Activated gamma-delta T cell treated with Interleukin-2 at 50 U/mL for 16 hours (primary cell): ENCODE measurements around the gene TNS1.
"Not testable (repeated sequence)": the region's sequence is repeated elsewhere in the genome, so short reads cannot be mapped to it uniquely, and the experiment has no call there.

Experiments
- DNase-seq: peaks from one replicate; pipeline ENCODE4 v3.0.0-alpha.2; 2020

Gene TNS1

DNA sequence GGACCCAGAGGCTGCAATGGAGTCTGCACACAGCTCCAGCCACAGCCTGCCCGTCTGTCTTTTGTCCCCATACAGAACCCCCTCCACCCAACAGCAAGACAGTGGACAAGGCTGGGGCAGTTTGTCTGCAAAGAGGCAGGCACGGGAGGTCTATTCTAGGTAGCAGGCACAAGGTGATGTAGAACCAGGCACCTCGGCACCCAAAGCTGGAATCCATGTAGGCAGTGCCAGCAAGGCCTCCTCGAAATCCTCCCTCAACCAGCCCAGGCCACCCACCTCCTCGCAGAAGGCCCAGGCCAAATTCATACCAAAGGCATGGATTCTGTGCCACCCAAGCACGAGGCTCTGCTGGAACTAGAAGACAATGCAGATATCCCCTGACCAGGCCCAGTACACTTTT is 179.2 kb downstream of the TNS1 start:
- DNase-seq, result no peak

DNA sequence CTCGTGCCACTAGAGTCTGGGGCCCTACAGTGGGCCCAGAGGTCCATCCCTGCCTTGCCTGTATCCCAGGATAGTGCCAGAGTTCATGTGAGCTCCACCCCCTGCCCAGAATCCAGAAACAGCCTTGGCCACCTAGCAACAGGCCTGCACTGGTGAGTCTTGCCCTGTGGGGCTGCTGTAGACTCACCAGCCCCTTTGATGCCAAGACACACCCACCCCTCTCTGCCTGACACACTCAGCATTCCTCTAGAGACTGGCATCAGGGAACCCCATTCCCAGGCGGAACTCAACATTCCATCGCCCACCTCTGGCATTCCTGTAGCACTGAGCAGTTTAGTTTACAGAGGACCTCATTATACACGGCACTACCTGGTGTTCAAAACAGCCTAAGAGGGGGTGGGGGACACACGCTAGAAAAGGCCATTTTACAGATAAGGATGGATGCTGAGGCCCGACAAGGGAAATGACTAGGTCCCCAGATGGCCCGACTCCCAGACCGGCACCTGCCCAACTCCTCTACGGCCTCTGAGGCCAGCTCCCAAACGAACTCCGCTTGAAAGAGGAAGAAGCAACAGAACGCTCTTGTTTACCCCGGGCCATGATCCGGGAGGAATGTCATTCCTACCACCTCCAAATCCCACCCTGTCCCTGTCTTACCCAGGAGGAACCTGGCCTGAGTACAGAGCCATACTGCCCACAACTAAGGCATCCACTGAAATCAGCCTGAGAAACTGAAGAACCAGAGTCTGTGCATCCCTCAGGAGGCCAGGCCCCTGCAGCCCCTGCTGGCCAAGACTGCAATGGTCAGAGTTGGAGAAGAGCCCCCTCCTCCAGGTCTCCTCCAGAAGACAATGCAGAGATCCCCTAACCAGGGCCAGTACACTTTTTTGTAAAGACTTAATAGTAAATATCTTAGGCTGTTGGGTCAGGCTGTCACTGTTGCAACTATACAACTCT is 180.2 kb downstream of the TNS1 start:
- no peak for DNase-seq

DNA sequence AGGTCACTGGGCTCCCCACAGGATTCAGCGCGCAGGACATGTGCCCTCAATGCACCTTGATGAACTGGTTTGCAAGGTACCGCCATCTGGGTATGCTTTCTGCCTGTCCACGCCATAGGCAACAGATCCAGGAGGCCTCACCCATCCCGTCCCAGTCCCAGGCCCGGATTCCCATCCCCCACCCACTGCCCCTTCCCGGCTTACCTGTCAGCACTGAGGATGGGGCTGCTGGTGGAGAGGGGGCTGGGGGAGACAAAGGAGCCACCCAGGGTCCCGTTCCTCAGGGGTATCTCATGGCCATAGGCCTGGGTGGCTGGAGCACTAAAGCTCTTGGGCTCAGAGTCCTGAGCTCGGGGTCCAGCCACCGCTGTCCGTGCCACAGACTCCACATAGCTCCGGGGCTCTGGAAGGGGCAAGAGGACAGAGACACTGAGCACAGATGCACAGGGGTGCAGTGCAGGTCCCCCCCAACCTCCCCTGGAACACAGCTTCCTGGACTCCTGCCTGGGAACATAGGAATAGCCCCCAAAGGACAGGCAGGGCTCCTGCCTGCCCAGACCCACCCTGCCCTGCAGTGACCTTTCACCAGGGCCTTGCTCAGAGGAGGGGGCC is 181.2 kb downstream of the TNS1 start:
- DNase-seq, result no peak

DNA sequence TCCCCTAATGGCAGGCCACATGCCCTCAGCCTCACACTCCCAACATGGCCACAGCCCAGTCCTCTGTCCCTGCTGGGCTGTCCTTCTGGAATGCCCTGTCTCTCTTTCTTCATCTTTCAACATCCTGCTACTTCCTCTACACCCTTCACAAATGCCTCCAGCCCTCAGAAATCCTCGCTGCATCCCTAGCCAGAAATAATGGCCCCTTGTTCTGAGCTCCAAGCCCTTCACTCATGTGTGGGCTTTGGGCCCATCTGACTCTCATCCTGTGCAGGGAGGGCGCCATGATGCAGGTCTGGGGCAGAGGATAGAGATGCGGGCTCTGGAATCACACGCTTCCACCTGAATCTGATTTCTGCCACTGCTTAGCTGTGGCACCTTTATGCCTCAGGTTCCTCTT is 181.9 kb downstream of the TNS1 start:
- DNase-seq, result no peak

DNA sequence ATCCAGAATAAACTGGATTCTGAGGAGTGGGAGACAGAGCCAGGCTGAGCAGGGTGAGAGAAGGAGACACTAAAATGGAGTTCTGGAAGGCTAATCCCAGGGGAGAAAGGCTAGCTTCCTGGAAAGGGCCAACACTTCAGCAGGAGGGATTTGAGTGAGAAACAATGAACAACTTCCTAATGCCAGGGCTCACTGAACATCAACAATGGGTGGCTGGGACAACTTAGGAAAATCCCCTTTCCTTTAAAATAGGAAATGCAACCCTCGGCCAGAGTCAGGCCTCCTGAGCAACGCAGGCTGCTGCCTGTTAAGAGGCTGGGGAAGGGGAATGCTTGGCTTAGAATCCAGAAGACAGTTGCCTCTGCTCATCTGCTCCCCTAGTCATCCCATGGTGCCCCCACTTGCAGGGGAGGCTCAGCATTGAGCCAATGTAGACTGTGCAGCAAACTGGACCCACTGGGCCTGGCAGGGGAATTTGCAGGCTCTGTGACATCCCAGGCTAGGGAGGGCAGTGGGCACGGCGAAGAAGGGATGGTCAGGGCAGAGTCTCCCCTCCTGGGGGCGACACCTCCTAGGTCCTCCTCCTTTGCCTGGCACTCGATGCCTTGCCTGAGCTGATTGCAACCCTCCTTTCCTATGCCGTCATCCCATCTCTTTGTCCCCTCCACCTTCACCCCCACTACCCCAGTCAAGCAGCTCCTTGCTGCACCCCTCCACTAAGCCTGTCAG is 182.5 kb downstream of the TNS1 start:
- no peak for DNase-seq

DNA sequence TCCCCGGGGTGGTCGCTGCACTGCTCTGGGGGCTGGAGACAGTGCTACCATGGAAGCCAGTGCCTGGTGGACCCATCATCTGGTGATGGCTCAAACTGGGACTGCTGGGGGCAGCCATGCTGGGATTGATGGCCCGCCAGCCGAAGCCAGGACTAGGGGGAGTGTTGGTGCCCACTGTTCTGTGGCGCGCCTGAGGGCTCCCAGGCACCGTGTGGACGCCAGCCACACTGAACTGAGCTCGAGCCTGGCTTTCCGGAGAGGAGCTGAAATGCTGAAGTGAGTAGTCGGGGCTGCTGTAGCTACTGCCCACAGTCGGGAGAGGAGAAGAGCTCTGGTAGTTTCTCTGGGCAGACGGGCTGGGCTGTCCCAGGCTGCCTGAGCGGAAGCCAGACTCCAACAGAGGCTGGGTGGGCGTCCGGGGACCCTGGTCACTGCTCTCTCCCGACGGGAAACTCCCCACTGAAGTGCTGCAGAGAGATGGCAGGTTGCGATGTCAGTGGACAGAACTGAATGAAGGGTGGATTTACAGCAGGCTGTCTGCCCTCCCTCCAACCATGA is 184.4 kb downstream of the TNS1 start:
- DNase-seq, result no peak

DNA sequence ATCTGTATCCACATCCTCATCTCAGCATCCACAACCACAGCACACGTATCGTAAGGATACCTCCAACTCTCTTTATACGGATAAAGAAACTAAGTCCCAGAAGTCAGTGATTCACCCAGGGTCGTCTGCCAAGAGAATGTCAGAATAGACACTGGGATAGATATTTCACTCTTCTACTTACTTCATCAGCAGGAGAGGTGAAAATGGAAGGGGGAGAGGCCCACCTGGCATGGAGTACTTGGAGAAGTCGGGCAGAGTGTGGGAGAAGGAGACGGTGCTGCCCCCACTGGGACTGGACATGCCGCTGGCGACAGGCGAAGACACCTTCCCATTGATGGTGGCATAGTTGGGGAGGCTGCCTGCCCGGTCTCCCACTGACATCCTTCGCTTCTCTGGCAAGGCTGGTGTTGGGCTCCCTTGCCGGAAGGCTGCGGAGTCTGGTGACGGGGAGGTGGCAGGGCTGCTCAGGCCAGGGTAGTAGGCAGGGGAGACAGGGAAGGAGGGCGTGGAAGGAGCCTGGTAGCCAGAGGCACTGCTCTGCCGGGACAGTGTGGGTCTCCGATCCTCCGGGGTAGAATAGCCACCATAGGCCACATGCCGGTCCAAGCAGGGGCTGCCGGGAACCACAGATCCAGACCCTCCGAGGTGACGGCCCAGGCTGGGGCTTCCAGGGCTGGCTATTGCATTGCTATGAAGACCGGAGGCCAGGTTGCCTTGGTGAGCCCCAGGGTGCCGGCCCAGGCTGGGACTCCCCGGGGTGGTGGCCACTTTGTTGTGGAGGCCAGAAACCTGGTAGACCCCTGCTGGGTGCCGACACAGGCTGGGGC is 185.1 kb downstream of the TNS1 start:
- DNase-seq, result no peak

DNA sequence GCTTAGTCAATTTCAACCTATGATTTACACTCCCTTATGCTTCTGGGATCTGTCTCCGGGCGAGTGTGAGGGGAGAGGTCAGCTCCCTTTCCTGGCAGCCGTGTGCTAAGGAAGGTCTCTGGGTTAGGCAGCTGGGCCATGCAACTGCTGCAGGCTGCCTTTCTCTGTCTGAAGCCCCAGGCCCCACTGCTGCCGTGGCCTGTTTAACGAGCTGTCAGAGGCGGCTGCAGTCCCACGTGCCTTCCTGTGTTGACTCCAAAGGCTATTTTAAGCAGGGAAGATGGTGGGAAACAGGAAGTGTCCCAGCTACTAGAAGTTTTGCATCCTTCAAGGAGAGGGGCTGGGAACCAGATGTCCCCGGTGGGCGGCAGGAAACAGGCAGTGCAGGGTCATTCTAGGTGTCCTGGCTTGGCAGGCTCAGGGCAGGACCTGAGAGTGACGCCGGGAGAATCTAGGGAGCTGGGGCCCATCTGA is 186.4 kb downstream of the TNS1 start:
- no peak for DNase-seq

DNA sequence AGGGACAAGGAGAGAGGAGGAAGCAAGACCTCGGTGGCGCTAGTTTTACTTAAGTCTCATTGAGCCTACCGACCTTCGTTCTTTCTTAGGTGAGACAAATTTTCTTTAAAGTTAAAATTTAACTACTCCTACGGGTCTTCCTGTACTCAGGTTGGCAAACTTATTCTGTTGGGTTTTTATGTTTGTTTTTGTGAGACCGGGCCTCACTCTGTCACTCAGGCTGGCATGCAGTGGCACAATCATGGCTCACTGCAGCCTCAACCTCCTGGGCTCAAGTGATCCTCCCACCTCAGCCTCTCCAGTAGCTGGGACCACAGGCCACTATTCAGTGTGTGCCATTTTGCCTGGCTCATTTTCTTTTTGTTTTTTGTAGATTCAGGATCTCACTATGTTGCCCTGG is 189.0 kb downstream of the TNS1 start:
- no peak for DNase-seq

DNA sequence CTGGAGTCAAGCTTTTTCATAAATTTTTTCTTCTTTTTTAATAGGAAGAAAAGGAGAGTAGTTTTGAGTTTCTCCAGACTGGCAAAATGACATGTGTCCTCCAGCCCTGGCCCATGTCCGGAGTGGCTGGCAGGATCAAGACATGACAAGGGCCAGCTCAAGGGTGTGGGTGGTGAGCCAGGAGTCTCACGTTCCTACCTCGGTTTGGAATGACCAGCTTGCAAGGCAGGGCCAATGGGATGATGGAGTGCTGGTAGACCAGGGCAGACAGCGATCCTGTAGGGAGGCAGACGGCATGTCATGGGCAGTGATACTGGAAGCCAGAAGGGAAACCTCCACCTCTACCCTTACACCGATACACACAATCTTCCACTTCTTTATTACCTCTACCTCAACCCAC is 190.6 kb downstream of the TNS1 start:
- DNase-seq, result no peak

DNA sequence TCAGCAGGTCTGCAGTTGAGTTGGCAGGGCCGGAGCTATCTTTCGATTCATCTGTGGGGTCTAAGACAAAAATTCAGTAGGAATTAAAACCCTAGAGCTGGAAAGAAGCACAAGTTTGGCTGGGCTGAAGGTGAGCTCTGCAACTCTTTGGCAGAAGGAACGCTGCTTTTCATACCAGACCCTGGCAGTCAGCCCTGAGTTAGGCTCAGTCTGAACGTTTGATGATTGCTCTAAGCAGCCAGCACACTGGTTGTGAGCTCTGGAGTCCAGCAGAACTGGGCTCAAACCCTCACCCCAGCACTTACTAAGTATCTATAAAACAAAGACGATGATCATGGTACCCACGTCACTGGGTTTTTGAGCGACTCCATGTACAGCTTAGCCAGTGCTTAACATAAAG is 192.5 kb downstream of the TNS1 start:
- DNase-seq, result no peak

DNA sequence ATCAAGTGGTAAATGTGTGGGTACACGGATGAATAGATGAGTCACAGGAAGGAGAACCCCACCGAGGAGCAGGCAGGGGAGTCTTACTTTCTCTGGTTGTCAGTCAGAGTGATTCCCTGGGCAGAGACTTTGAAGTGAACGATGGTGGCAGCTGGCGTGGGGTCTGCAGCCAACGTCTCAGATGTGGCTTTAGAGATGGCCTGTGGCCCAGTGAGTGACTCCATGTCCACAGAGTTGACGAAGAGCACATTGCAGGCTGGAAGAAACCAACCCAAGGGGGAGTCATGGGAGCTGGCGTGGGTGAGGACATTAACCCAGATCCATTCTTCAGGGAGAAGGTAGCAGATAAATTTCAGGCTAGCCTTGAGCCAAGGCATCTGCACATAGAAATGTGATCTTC is 193.1 kb downstream of the TNS1 start:
- no peak for DNase-seq

DNA sequence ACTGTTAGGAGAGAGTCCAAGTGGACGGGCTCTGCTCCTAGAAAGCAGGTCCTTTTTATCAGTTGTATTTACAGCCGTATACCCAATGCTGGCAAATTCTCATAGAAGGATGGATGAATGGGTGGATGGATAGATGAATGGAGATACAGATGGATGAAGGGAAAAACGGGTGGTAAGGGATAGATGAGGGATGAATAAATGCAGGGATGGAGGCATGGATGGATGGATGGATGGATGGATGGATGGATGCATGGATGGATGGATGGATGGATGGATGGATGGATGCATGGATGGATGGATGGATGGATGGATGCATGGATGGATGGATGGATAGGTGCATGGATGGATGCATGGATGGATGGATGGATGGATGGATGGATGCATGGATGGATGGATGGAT is 193.8 kb downstream of the TNS1 start:
- not testable (repeated sequence) for DNase-seq

DNA sequence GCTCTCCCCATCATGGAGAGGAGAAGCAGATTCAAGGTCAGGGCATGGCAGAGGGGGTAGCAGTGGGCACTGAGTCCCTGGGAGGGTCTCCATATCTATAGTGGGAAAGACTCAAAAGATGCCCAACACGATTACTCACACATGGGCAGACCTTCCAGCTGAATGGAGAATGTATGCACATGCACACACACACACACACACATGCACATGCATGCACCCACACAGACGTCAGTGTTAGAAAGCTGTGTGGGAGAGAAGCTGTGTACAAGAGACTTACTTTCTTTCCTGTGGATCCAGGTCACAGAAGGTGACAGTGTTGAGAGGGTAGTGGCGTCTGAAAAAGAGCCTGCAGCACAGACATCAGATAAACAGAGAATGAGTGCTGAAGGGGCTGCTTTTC is 194.5 kb downstream of the TNS1 start:
- DNase-seq, result no peak

DNA sequence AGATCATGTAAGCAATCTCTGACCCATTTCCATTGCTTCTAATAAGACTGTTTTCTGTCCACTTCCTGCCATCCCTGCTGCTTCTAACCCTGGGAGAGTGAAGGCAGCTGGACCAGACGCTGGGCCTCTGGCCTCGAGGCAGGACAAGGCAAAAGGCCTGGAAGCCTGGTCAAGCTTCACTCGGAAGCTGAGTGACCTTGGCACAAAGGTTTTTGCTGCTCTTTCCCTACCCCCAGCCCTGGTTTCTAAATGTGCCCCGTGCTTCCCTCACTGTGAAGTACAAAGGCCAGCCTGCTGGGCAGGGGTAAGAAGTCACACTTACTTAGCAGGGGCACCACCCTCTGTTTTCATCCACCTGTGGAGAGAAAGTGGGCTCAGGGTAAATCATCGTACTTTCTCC is 195.0 kb downstream of the TNS1 start:
- DNase-seq, result no peak

DNA sequence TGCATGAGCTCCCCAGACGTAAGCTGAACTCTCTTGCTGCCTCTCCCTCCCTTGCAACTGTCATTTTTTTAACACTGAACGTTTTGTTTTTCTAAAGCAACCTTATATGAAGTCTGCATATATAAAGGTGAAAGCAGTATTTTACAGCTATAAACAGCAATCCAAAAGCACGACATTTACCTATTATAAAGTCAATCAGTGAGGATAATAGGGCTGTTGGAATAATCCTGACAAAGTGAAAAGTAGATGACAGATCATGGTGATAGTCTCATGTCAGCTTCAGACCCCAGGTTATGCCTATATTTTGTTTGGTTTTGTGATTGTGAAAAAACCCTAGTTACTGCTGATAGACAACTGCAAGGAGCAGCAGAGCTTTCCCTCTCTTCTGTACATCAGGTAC is 195.8 kb downstream of the TNS1 start:
- no peak for DNase-seq

DNA sequence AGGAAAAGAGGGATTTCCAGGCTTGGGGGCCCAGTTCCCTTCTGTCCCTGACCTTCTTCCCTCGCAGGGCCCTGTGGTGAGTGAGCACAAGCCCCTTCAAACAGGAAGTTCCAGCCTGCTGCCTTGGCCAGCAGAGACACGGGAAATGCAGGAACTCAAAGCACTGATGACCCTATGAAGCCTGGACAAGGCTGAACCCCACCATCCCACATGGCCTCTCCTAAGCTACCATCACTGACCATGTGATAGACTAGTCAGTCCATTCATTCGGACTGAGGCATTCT is 196.4 kb downstream of the TNS1 start:
- DNase-seq, result no peak

DNA sequence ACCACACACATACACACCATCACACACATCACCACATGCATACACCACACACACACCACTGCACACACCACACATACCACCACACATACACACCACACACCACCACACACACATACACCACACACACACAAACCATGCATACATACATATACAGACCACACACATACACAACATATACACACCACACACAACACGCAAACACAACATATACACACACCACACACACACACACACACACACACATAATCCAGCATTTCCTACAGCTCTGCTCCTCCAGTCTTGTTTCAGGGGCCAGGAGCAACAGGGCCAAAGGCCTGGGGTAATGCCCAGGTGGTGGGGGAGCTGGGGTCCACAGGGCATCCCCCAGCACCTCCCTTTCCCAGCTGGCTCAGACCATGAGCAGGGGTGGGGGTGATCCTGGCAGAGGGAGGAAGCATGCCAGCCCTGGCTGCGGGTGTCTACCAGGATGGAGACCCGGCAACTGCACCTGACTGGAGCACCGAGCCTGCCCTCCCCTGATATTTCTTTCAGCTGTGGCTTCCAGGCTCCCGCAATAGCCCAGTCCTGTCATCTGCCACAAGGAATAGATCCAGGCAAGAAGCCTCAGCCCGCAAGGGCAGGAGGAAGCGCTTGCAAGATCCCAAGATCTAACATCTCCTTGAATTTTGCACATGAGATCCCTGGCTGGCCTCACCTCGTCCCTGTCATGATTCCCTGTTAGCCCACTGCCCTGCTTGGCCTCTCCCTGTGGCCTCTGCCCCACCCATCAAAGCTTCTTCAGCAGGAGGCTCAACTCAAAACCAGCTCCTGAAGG is 196.9 kb downstream of the TNS1 start:
- DNase-seq, result no peak

DNA sequence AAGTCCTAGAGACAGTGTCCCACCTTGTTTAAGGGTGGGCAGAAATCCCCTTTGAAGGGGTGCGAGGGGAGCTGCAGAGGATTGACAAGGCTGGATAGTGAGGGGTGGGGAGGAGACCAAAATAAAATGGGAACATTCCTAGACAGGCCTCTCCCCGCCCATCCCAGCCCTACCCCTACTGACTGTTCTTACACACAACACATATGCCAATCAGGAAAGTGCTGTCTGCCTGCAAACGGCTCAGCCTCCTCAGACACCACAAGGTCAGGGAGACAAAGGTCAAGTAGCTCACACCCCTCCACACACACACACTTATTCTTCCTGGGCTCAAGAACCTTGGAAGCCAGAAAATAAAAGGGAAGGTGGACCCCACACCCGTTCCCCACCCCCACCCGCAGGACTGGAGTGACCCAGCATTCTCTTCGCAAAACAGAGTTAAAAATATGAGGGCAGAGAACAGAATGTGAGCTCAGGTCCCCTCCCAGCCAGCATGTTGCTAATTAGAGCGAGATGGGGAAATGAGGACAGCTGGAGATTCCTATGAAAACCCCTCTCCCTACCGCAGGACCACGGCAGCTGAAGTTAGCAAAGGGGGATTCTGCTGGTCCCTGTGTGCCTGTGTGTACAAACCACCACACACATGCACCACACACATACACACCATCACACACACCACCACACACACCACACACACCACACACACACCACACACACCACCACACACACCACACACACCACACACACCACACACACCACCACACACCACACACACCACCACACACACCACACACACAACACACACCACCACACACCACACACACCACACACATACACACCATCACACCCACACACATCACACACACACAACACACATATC is 197.8 kb downstream of the TNS1 start:
- no peak for DNase-seq

DNA sequence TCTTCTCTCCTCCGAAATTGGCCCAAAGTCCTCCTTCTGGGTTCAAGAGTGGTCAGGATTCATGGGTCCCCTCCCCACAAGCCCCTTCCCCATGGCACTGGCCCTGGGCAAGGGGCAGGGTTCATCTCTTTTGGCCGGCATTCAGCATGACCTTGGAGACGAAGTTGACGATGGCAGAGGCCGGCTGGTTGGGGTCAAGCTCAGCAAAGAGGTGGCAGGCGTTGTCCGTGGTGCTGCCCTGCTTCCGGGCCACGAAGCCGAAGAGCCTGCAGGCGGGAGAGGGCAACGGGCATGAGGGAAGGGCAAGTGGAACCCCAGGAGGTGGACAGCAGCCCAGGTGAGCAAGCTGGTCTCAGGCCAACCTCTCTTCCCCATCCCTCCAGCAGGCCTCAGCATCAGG is 198.5 kb downstream of the TNS1 start:
- no peak for DNase-seq

DNA sequence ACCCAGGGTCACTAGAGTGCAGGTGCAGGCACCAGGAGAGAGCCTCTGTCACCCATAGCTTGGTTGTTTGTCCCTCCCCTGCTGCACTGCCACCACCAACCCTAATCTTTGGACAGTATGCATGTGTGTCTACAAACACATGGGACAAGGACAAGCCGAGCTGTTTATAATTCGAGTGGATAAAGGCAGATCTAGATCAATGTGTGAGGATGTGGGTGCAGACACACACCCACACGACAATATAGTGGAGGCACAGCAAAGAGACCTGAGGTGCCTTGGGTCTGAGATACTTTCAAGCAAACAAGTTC is 199.2 kb downstream of the TNS1 start:
- DNase-seq, result no peak
